ENCODE results near the gene TXNL4B.
A peak's percentile ranks its signal among the peaks of the same experiment; 100 is the strongest.

TXNL4B gene

DNA sequence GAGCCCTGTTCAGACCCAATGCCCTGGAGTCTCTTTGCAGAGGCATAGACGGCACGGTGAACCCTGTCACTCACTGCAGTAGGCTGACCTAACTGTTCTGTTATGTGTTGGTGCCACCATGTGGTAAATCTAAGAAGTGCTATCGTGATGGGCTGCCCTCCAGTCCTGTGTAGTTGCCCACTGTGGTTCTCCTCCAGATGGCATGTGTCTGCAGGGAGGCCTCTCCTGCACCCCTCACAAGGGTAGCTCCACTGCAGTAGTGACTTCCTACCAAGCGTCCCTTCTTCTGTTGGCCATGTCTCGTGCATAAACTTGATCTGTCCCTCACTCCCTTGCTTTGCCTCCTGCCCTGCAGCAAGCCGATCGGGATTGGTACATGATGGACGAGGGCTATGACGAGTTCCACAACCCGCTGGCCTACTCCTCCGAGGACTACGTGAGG, 6.0 kb upstream of the TXNL4B start:
- in situ Hi-C loops (cut with MboI; ENCODE audit: low sequenced_read_pairs, unreplicated experiment): no loop called here
- peak; percentile 73 for DNase-seq (ENCODE audit: low spot score)
- TF ChIP-seq, protein P1, sequence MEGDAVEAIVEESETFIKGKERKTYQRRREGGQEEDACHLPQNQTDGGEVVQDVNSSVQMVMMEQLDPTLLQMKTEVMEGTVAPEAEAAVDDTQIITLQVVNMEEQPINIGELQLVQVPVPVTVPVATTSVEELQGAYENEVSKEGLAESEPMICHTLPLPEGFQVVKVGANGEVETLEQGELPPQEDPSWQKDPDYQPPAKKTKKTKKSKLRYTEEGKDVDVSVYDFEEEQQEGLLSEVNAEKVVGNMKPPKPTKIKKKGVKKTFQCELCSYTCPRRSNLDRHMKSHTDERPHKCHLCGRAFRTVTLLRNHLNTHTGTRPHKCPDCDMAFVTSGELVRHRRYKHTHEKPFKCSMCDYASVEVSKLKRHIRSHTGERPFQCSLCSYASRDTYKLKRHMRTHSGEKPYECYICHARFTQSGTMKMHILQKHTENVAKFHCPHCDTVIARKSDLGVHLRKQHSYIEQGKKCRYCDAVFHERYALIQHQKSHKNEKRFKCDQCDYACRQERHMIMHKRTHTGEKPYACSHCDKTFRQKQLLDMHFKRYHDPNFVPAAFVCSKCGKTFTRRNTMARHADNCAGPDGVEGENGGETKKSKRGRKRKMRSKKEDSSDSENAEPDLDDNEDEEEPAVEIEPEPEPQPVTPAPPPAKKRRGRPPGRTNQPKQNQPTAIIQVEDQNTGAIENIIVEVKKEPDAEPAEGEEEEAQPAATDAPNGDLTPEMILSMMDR (IDR thresholded peaks at IDR 0.05; ENCODE audit: borderline replicate concordance, control extremely low read depth, extremely low read depth, insufficient read depth, missing control alignments): peak; percentile 47

- in situ Hi-C loops (cut with MboI; ENCODE audit: low sequenced_read_pairs, unreplicated experiment): no loop called here
- TF ChIP-seq, protein P1 (IDR thresholded peaks at IDR 0.05; ENCODE audit: borderline replicate concordance, control extremely low read depth, extremely low read depth, insufficient read depth, missing control alignments): no peak
- no peak for DNase-seq (ENCODE audit: low spot score)
These were observed 5.5 kb upstream of the TXNL4B start for GRCh38 chr16:72098936-72099335.

DNA sequence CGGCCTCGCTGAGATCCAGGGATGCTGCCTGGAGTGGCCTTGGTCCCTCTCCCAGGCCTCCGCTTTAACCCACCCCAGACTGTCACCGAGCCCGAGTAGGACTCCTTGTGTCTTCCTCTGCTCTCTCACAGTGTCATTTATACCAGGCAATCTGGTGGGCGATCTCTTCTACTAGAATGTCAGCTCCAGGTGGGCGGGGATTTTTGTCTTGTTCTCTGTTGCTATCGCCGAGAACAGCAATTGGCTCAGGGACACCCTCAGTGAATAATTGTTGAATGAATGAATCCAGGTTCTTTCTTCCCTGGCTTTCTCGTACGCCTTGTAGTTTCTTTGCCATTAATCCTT, 818 bp upstream of the TXNL4B start:
- no peak for DNase-seq (ENCODE audit: low spot score)
- in situ Hi-C loops (cut with MboI; ENCODE audit: low sequenced_read_pairs, unreplicated experiment): no loop called here
- TF ChIP-seq, protein P1 (IDR thresholded peaks at IDR 0.05; ENCODE audit: borderline replicate concordance, control extremely low read depth, extremely low read depth, insufficient read depth, missing control alignments): no peak

DNA sequence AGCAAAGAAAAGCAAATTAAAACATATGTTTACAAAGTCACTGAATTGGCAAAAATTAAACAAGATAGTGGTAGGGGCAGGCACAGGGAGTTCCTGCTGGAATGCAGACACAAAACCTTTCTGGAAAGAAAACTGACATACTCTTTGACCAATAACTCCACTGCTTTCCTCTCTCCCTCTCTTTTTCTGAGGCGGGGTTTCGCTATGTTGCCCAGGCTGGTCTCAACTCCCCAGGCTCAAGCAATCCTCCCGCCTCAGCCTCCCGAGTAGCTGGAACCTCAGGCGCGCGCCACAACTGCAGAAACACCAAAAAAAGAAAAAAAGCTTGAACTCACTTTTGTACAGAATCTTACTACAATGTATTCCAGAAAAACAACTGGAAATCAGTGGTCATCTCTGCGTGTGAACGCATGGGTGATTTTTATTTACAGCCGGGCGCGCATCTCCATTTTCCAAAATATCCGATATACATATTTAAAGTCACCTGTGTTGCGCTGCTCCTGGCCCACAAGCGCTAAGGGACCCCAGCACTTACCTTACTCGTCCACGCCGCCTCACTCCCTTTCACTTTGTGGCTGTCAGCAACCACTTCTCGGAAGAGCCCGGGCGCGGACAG, 480 bp downstream of the TXNL4B start:
- TF ChIP-seq, protein P1 (IDR thresholded peaks at IDR 0.05; ENCODE audit: borderline replicate concordance, control extremely low read depth, extremely low read depth, insufficient read depth, missing control alignments): no peak
- in situ Hi-C loops (cut with MboI; ENCODE audit: low sequenced_read_pairs, unreplicated experiment): no loop called here
- DNase-seq (ENCODE audit: low spot score): no peak

GRCh38 chr16:72091217-72091616, 2.2 kb downstream of the TXNL4B start:
- in situ Hi-C loops (cut with MboI; ENCODE audit: low sequenced_read_pairs, unreplicated experiment): no loop called here
- TF ChIP-seq, protein P1 (IDR thresholded peaks at IDR 0.05; ENCODE audit: borderline replicate concordance, control extremely low read depth, extremely low read depth, insufficient read depth, missing control alignments): no peak
- DNase-seq (ENCODE audit: low spot score): no peak

- in situ Hi-C loops (cut with MboI; ENCODE audit: low sequenced_read_pairs, unreplicated experiment): no loop called here
- TF ChIP-seq, protein P1 (IDR thresholded peaks at IDR 0.05; ENCODE audit: borderline replicate concordance, control extremely low read depth, extremely low read depth, insufficient read depth, missing control alignments): no peak
- DNase-seq (ENCODE audit: low spot score): no peak
These were observed 8.4 kb downstream of the TXNL4B start for GRCh38 chr16:72085002-72085401.

Measured in GM13976 (cell line).